GM23338 (cell line): ENCODE results near the gene GPR35.

Source experiments
- CREB1 ChIP-seq: fragments of 250-450 bp; sonication (Bioruptor Pico); IDR thresholded peaks from 2 replicates; pipeline ENCODE4 v1.5.0; 2020; ENCODE audit warnings: low read depth, mild to moderate bottlenecking, moderate library complexity
- EZH2 ChIP-seq: fragments of 200-600 bp; sonication (generic); IDR thresholded peaks from one replicate; pipeline ENCODE4 v1.8.0; 2017; ENCODE audit warnings: antibody characterized with exemption, mild to moderate bottlenecking, low read depth; ENCODE audit not compliant: unreplicated experiment
- EZH2phosphoT487 ChIP-seq: fragments of 200-600 bp; sonication (generic); IDR thresholded peaks from one replicate; pipeline ENCODE4 v1.8.1; 2018; ENCODE audit warnings: antibody characterized with exemption; ENCODE audit not compliant: unreplicated experiment
- JUNB ChIP-seq: IDR thresholded peaks from one replicate; pipeline ENCODE4 v1.6.1; 2016; ENCODE audit warnings: antibody characterized with exemption; ENCODE audit not compliant: unreplicated experiment
- NANOG ChIP-seq: IDR thresholded peaks from 2 replicates; pipeline ENCODE4 v1.6.1; 2016; ENCODE audit warnings: antibody characterized with exemption, borderline replicate concordance
- POLR2AphosphoS5 ChIP-seq: IDR thresholded peaks from 2 replicates; pipeline ENCODE4 v1.6.1; 2016; ENCODE audit warnings: antibody characterized with exemption, low read depth
- TF ChIP-seq, protein P1 (sequence below), 2 experiments: fragments of 200-600 bp in 1 of 2; sonication (generic) in 1 of 2; conservative IDR thresholded peaks; 2 replicates each; pipeline versions ENCODE4 v1.5.1 to v1.6.1; 2016 to 2017; ENCODE audit warnings: antibody characterized with exemption in 2 of 2, low read depth in 2 of 2, mild to moderate bottlenecking in 2 of 2, moderate library complexity in 1 of 2
- TF ChIP-seq, protein P2 (sequence below): fragments of 250-450 bp; sonication (Bioruptor Pico); IDR thresholded peaks from 2 replicates; pipeline ENCODE4 v1.5.0; 2020; ENCODE audit warnings: mild to moderate bottlenecking, moderate library complexity

DNA sequence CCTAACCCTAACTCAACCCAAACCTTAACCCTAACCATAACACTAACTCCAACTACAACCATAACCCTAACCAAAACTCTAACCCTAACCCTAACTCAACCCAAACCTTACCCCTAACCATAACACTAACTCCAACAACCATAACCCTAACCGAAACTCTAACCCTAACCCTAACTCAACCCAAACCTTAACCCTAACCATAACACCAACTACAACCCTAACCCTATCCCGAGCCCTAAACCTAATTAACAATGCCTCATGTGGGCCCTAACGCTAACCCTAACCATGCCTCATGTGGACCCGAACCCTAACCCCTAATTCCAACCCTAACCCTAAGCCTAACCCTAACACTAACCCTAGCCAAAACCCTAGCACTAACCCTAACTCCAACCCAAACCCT, 11.5 kb upstream of the GPR35 start:
- no peak for TF ChIP-seq JUNB
- TF ChIP-seq, protein P1, sequence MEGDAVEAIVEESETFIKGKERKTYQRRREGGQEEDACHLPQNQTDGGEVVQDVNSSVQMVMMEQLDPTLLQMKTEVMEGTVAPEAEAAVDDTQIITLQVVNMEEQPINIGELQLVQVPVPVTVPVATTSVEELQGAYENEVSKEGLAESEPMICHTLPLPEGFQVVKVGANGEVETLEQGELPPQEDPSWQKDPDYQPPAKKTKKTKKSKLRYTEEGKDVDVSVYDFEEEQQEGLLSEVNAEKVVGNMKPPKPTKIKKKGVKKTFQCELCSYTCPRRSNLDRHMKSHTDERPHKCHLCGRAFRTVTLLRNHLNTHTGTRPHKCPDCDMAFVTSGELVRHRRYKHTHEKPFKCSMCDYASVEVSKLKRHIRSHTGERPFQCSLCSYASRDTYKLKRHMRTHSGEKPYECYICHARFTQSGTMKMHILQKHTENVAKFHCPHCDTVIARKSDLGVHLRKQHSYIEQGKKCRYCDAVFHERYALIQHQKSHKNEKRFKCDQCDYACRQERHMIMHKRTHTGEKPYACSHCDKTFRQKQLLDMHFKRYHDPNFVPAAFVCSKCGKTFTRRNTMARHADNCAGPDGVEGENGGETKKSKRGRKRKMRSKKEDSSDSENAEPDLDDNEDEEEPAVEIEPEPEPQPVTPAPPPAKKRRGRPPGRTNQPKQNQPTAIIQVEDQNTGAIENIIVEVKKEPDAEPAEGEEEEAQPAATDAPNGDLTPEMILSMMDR (conservative IDR thresholded peaks at IDR 0.05; ENCODE audit: low read depth in 2 of 2) = no peak
- no peak for TF ChIP-seq NANOG
- no peak for TF ChIP-seq CREB1
- TF ChIP-seq EZH2 = no peak
- no peak for TF ChIP-seq POLR2AphosphoS5
- TF ChIP-seq EZH2phosphoT487 = no peak
- TF ChIP-seq, protein P2, sequence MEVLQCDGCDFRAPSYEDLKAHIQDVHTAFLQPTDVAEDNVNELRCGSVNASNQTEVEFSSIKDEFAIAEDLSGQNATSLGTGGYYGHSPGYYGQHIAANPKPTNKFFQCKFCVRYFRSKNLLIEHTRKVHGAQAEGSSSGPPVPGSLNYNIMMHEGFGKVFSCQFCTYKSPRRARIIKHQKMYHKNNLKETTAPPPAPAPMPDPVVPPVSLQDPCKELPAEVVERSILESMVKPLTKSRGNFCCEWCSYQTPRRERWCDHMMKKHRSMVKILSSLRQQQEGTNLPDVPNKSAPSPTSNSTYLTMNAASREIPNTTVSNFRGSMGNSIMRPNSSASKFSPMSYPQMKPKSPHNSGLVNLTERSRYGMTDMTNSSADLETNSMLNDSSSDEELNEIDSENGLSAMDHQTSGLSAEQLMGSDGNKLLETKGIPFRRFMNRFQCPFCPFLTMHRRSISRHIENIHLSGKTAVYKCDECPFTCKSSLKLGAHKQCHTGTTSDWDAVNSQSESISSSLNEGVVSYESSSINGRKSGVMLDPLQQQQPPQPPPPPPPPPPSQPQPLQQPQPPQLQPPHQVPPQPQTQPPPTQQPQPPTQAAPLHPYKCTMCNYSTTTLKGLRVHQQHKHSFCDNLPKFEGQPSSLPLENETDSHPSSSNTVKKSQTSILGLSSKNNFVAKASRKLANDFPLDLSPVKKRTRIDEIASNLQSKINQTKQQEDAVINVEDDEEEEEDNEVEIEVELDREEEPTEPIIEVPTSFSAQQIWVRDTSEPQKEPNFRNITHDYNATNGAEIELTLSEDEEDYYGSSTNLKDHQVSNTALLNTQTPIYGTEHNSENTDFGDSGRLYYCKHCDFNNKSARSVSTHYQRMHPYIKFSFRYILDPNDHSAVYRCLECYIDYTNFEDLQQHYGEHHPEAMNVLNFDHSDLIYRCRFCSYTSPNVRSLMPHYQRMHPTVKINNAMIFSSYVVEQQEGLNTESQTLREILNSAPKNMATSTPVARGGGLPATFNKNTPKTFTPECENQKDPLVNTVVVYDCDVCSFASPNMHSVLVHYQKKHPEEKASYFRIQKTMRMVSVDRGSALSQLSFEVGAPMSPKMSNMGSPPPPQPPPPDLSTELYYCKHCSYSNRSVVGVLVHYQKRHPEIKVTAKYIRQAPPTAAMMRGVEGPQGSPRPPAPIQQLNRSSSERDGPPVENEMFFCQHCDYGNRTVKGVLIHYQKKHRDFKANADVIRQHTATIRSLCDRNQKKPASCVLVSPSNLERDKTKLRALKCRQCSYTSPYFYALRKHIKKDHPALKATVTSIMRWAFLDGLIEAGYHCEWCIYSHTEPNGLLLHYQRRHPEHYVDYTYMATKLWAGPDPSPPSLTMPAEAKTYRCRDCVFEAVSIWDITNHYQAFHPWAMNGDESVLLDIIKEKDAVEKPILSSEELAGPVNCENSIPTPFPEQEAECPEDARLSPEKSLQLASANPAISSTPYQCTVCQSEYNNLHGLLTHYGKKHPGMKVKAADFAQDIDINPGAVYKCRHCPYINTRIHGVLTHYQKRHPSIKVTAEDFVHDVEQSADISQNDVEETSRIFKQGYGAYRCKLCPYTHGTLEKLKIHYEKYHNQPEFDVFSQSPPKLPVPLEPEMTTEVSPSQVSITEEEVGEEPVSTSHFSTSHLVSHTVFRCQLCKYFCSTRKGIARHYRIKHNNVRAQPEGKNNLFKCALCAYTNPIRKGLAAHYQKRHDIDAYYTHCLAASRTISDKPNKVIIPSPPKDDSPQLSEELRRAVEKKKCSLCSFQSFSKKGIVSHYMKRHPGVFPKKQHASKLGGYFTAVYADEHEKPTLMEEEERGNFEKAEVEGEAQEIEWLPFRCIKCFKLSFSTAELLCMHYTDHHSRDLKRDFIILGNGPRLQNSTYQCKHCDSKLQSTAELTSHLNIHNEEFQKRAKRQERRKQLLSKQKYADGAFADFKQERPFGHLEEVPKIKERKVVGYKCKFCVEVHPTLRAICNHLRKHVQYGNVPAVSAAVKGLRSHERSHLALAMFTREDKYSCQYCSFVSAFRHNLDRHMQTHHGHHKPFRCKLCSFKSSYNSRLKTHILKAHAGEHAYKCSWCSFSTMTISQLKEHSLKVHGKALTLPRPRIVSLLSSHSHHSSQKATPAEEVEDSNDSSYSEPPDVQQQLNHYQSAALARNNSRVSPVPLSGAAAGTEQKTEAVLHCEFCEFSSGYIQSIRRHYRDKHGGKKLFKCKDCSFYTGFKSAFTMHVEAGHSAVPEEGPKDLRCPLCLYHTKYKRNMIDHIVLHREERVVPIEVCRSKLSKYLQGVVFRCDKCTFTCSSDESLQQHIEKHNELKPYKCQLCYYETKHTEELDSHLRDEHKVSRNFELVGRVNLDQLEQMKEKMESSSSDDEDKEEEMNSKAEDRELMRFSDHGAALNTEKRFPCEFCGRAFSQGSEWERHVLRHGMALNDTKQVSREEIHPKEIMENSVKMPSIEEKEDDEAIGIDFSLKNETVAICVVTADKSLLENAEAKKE (CRISPR knock-in tag) = no peak
